ENCODE results near the gene ZNF646. TPM values are rescaled to one million over a fixed set of nuclear protein-coding genes. Genes with fewer than 3 reads are reported as not detected.
"Not testable (repeated sequence)": the region's sequence is repeated elsewhere in the genome, so short reads cannot be mapped to it uniquely, and the experiment has no call there.

ZNF646 gene
- total RNA-seq, 1 donor from 2014 or later: 20.4 TPM

DNA sequence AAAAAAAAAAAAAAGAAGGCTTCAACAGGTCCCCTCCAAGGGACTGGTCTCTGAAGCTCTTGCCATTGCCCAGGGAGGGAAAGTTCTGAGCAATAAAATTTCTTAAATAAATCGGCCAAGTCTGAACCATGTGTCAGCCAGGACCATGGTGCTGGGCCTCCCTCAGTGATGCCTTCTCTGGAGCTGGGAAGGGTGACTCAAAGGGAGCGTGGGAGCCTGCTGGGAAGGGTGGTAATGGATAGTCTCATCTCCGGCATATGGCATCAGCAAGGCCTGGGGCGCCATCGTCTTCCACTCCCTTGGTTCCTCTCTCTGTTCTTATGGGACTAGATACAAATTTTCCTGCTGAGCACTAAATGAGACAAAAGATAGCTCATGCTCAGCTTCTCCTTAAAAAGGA, 18.1 kb downstream of the ZNF646 start:
- Mint-ChIP-seq H3K27me3 (ENCODE audit: low read depth) (no peaks in the 10 kb centered on the region), H3K9me3 (peaks cover 5% of the 10 kb centered on the region), H3K36me3 (peaks cover 2% of the 10 kb centered on the region), H3K27ac (peak overlapping the region; percentile 3), H3K4me1 (peaks cover 11% of the 10 kb centered on the region), H3K4me3 (peak overlapping the region; percentile 37)
- TF ChIP-seq, protein P1, sequence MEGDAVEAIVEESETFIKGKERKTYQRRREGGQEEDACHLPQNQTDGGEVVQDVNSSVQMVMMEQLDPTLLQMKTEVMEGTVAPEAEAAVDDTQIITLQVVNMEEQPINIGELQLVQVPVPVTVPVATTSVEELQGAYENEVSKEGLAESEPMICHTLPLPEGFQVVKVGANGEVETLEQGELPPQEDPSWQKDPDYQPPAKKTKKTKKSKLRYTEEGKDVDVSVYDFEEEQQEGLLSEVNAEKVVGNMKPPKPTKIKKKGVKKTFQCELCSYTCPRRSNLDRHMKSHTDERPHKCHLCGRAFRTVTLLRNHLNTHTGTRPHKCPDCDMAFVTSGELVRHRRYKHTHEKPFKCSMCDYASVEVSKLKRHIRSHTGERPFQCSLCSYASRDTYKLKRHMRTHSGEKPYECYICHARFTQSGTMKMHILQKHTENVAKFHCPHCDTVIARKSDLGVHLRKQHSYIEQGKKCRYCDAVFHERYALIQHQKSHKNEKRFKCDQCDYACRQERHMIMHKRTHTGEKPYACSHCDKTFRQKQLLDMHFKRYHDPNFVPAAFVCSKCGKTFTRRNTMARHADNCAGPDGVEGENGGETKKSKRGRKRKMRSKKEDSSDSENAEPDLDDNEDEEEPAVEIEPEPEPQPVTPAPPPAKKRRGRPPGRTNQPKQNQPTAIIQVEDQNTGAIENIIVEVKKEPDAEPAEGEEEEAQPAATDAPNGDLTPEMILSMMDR (IDR thresholded peaks at IDR 0.05; ENCODE audit: unreplicated experiment): no peak
- DNase-seq (ENCODE audit: low spot score in 2 of 2, unreplicated experiment in 2 of 2): no peak

DNA sequence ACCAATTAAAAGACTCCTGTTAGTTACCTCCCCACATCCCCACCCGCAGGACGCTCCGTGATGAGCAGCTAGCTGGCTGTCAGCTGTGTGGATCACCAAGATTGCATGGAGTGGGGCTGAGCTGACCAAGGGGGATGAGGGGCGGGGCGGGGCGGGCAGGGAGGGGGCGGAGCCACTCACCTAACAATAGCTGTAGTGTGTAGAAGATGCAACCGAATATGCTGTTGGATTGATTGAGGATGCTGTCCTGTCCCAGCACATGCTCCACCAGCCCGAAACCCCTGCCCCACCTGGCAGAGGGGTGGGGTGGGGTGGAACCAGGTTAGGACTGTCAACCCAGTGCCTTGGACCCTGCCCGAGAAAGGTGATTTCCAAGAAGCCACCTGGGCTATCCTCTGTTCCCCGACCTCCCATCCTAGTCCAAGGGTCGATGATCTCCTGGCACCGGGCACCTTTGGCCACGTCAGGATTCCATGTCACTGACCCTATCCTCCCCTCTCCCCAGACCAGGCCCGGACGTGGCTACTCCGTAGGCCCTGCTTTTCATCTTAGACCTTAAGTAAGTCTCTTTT, 19.0 kb downstream of the ZNF646 start:
- Mint-ChIP-seq H3K27me3 (ENCODE audit: low read depth) (no peaks in the 10 kb centered on the region), H3K4me3 (peak overlapping the region; percentile 89), H3K9me3 (peaks cover 5% of the 10 kb centered on the region), H3K4me1 (peaks cover 11% of the 10 kb centered on the region), H3K36me3 (peaks cover 2% of the 10 kb centered on the region), H3K27ac (peak overlapping the region; percentile 61)
- DNase-seq (ENCODE audit: low spot score in 2 of 2, unreplicated experiment in 2 of 2): no peak
- TF ChIP-seq, protein P1 (IDR thresholded peaks at IDR 0.05; ENCODE audit: unreplicated experiment): no peak

DNA sequence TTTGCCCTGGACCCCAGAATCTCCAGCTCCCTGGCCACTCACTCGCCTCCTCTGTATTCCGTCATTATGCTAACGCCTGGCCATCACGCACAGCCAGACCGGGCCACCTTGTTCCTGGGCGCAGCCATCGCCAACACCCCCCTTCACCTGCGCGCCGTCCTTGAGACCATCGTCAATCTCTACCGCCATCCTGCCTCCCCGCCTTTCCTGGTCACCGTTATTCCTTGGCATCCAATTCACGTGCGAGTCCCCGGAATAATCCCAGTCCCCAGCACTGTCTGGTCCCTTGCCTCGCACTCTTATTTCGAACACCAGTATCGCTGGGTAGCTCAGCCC, 19.8 kb downstream of the ZNF646 start:
- Mint-ChIP-seq H3K36me3 (peaks cover 2% of the 10 kb centered on the region), H3K27me3 (ENCODE audit: low read depth) (no peaks in the 10 kb centered on the region), H3K4me3 (peak overlapping the region; percentile 89), H3K4me1 (peaks cover 11% of the 10 kb centered on the region), H3K9me3 (peaks cover 5% of the 10 kb centered on the region), H3K27ac (peak overlapping the region; percentile 87)
- no peak for DNase-seq (ENCODE audit: low spot score in 2 of 2, unreplicated experiment in 2 of 2)
- TF ChIP-seq, protein P1 (IDR thresholded peaks at IDR 0.05; ENCODE audit: unreplicated experiment): no peak

DNA sequence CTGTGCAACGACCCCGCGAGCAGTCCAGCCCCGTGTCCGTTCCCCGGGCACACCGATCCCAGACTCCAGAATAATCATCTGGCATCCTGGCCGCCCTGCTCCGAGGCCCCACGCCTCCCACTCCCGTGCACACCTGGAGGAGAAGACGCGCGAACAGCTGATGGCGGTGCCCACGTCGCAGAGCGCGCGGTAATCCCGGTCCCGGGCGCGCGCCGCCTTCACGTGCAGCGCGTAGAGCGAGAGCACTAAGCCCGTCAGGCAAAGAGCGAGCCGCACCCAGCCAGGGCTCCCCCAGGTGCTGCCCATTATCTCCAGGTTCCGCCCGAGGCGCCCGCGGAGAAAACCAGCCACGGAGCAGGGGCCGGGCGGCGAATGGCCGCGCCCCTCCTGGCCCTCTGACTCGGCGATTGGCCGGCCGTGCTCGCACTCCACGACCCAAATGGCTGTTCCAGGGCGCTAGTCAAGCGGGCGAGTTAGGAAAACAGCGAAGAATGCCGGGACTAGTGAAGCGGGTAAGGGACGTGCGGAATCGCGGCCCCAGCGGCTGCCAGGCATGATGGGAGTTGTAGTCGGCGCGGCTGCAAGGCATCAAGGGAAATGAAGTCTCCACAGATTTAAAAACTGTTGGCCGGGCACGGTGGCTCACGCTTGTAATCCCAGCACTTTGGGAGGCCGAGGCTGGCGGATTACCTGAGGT, 20.4 kb downstream of the ZNF646 start, which contains the start of gene VKORC1:
Gene VKORC1, minus strand, starts transcription at position 374 of the 697 bp plus-strand sequence. Its CDS starts 68 bp downstream, at position 306.
- Mint-ChIP-seq H3K4me1 (peaks cover 11% of the 10 kb centered on the region), H3K27me3 (ENCODE audit: low read depth) (no peaks in the 10 kb centered on the region), H3K36me3 (peaks cover 1% of the 10 kb centered on the region), H3K27ac (peak within 1 kb of the TSS; percentile 87), H3K4me3 (peak within 1 kb of the TSS; percentile 89), H3K9me3 (peaks cover 5% of the 10 kb centered on the region)
- TF ChIP-seq, protein P1 (IDR thresholded peaks at IDR 0.05; ENCODE audit: unreplicated experiment): no peak
- peak; percentile 72 to 84 for DNase-seq (ENCODE audit: low spot score in 2 of 2, unreplicated experiment in 2 of 2)

DNA sequence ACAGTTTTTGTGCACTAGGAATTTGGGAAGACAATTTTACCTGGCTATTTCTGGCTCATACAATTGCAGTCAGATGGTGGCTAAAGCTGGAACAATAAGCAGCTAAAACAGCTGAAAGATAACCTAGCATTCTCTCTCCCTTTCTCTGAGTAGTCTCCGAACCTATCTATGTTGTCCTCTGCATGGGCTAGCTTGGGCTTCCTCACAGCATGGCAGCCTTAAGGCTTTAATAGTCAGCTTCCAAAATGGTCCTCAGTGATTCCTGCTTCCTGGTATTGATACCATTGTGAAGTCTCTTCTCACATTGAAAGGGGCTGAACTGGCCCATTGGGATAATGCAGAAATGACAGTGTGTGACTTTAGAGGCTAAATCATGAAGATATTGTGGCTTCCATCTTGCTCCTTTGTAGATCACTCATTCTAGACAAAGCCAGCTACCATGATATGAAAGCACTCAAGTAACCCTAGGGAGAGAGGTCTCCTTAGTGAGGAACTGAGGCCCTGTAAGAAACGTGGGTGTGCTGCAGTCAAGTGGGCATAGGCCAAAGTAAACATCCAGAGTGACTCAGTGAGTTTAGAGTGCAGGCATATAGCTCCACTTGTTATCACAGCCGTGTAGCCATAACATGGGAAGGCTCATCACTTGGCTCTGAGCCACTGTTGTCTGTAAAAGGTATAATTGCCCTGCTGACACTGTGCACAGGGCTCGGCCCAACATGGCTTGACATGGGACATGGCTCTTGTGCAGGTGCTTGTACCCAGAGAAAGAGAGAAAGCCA, 25.8 kb downstream of the ZNF646 start:
- no peaks in the 10 kb centered on the region for H3K36me3 Mint-ChIP-seq
- DNase-seq (ENCODE audit: low spot score in 2 of 2, unreplicated experiment in 2 of 2): no peak

DNA sequence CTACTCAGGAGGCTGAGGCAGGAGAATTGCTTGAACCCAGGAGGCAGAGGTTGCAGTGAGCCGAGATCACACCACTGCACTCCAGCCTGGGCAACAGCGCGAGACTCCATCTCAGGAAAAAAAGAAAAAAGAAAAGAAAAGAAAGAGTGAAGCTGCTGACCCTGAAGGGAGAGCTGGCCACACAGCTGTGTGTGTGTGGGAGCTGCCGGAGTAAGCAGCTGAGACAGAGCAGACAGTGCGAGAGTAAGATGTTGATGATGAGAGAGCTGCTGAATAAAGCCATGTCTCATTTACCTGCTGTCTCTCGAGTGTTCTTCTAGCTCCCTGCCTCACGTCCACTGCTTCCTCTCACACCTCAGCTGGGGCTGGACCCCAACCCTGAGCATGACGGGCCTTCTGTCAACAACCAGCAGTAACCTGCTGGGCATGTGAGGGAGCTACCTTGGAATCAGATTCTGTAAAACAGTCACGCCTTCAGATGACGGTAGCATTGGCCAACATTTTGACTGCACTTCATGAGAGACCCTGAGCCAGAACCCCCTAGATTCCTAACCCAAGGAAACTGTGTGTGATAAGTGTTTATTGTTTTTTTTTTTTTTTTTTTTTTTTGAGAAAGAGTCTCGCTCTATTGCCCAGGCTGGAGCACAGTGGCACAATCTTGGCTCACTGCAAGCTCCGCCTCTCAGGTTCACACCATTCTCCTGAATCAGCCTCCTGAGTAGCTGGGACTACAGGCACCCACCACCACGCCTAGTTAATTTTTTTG, 26.8 kb downstream of the ZNF646 start:
- not testable (repeated sequence) for H3K36me3 Mint-ChIP-seq; H3K4me1 Mint-ChIP-seq; DNase-seq (ENCODE audit: low spot score in 2 of 2, unreplicated experiment in 2 of 2); H3K27me3 Mint-ChIP-seq (ENCODE audit: low read depth); H3K9me3 Mint-ChIP-seq; H3K27ac Mint-ChIP-seq; H3K4me3 Mint-ChIP-seq

More for the DNA sequence above, 25.8 kb downstream of the ZNF646 start:
- TF ChIP-seq, protein P1 (IDR thresholded peaks at IDR 0.05; ENCODE audit: unreplicated experiment): no peak
- Mint-ChIP-seq H3K4me1 (no peaks in the 10 kb centered on the region), H3K27ac (no peak overlapping the region), H3K4me3 (no peak overlapping the region), H3K27me3 (ENCODE audit: low read depth) (peaks cover 4% of the 10 kb centered on the region), H3K9me3 (peaks cover 9% of the 10 kb centered on the region)

Measured in mesothelial cell of epicardium (in vitro differentiated cells).